ENCODE measurements around the gene MRPL27. TPM values are rescaled to one million over a fixed set of nuclear protein-coding genes. Genes with fewer than 3 reads are reported as not detected.

Gene MRPL27
- total RNA-seq, 6 donors from 2014 or later = 7.3 to 59.1 (median 50.6) TPM

DNA sequence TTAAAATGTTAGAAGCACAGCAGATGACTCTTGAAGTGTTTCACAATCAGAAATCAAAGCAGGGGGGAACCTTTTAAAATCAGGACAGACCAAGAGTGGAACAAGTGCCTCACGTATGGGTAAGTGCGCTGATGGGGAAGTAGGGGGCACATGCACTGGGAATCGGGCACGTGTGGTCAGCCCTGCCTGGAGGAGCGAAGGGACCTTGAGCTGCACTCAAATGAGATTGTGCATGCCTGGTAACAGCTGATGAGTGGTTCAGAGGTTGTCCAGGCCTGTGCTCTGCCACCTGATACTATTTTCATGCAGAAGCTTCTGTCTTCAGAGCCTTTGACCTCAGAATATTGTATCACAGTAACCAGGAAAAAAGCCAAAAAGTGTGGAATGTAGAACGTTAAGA, 40.8 kb downstream of the MRPL27 start:
- Histone ChIP-seq H3K27me3 (no peaks in the 10 kb centered on the region), H3K9me3 (no peaks in the 10 kb centered on the region), H3K36me3 (no peaks in the 10 kb centered on the region), H3K4me1 (no peaks in the 10 kb centered on the region), H3K4me3 (no peak overlapping the region), H3K27ac (no peak overlapping the region)
- 49 to 69% methylated on average over 6 of the region's 6 CpGs for WGBS, 2 donors
- TF ChIP-seq, protein P1, sequence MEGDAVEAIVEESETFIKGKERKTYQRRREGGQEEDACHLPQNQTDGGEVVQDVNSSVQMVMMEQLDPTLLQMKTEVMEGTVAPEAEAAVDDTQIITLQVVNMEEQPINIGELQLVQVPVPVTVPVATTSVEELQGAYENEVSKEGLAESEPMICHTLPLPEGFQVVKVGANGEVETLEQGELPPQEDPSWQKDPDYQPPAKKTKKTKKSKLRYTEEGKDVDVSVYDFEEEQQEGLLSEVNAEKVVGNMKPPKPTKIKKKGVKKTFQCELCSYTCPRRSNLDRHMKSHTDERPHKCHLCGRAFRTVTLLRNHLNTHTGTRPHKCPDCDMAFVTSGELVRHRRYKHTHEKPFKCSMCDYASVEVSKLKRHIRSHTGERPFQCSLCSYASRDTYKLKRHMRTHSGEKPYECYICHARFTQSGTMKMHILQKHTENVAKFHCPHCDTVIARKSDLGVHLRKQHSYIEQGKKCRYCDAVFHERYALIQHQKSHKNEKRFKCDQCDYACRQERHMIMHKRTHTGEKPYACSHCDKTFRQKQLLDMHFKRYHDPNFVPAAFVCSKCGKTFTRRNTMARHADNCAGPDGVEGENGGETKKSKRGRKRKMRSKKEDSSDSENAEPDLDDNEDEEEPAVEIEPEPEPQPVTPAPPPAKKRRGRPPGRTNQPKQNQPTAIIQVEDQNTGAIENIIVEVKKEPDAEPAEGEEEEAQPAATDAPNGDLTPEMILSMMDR (IDR thresholded peaks at IDR 0.05) = no peak
- TF ChIP-seq POLR2A (IDR thresholded peaks at IDR 0.05) (no peak), POLR2AphosphoS5 (IDR thresholded peaks at IDR 0.05) (no peak), EP300 (IDR thresholded peaks at IDR 0.05) (no peak)
- DNase-seq (no peak), ATAC-seq (ENCODE audit: low FRiP score in 2 of 2) (no peak)

DNA sequence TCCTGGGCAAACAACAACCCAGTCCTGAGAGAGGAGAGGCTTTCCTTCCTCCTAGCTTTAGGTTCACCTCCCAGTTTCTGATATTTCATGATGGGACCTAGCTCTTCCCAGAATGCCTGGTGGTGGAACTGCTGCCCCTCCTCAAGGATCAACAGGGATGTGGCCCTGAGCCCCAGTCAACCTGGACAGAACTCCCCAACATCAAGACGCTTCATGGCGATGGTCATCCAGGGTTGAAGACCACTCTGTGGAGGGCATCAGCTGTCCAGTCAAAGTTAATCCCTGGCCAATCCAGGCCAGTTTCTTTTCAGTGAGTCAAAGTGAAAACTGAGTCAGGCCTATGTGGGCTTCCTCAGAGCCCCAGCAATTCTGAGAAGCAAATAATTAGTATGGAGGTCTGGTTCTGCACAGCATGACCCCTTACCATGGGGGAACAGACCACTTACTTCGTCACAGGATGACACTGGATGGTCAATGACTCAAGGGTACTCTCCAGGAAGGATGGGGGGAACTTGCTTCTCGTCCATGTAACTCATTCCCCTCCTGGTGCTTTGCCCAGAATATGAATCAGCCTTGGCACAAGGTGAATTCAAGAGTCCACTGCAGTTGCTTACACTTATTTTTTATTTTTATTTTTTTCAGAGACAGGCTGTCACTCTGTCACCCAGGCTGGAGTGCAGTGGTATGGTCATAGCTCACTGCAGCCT, 41.7 kb downstream of the MRPL27 start:
- TF ChIP-seq POLR2A (IDR thresholded peaks at IDR 0.05) (no peak), EP300 (IDR thresholded peaks at IDR 0.05) (no peak), POLR2AphosphoS5 (IDR thresholded peaks at IDR 0.05) (no peak)
- TF ChIP-seq, protein P1 (IDR thresholded peaks at IDR 0.05) = no peak
- no peaks in the 10 kb centered on the region for H3K27me3 ChIP-seq
- WGBS, 2 donors = 73 to 74% methylated on average over 4 of the region's 4 CpGs
- ATAC-seq (ENCODE audit: low FRiP score in 2 of 2) = no peak
- H3K4me1 ChIP-seq = no peaks in the 10 kb centered on the region
- no peak overlapping the region for H3K27ac ChIP-seq
- DNase-seq = no peak
- H3K36me3 ChIP-seq = no peaks in the 10 kb centered on the region
- H3K4me3 ChIP-seq = no peak overlapping the region
- no peaks in the 10 kb centered on the region for H3K9me3 ChIP-seq

DNA sequence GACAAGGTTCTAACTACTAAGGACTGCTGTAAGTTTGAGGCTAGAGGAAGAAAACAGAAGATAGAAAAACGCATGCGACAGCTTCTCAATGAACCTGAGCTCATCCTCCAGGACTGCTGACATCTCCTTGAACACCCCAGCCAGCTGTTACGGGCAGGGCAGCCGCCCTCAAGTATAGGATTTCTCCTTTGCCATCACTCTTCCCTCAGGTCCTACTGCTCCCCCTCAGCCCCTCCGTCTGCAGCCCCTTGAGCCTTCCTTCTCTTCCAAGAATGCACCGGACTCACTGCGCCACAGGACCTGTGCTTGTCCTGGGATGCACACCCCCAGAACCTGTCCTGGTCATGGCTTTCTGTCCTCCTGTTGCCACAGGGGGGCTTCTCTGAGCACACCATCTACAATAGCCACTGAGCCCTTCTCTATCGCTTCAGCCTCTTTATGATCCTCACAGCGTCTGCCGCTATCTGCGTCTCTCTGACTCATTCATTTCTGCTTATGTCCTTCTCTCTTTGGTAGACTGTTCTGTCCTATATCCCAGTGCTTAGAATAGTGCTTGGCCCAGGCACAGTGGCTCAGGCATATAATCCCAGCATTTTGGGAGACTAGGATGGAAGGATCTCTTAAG, 42.7 kb downstream of the MRPL27 start:
- no peaks in the 10 kb centered on the region for H3K36me3 ChIP-seq
- TF ChIP-seq, protein P1 (IDR thresholded peaks at IDR 0.05) = no peak
- TF ChIP-seq POLR2A (IDR thresholded peaks at IDR 0.05) (no peak), EP300 (IDR thresholded peaks at IDR 0.05) (no peak), POLR2AphosphoS5 (IDR thresholded peaks at IDR 0.05) (no peak)
- no peaks in the 10 kb centered on the region for H3K4me1 ChIP-seq
- H3K27ac ChIP-seq = no peak overlapping the region
- WGBS, 2 donors = 91 to 92% methylated on average over 11 of the region's 11 CpGs
- H3K9me3 ChIP-seq = no peaks in the 10 kb centered on the region
- no peak for ATAC-seq (ENCODE audit: low FRiP score in 2 of 2)
- H3K4me3 ChIP-seq = no peak overlapping the region
- no peaks in the 10 kb centered on the region for H3K27me3 ChIP-seq
- DNase-seq = no peak

DNA sequence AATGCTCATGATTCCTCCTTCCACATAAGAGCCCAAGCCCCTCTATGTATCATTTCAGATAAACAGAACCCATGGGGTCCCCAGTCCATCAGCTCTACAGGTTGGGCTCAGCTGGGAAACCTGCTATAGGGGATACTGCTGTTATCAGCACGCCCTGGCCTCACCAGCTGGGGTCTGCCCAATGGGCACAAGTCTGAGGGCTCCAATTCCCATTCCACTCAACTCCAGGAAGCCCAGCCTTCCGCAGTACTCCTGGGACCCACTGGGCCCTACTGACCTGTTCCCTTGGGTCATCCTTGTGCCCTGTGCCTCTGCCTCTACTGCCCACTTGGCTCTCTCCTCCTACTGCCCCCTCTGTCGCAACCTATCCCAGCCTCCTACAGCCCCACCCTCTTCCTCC, 43.3 kb downstream of the MRPL27 start:
- Histone ChIP-seq H3K27ac (no peak overlapping the region), H3K4me1 (no peaks in the 10 kb centered on the region), H3K9me3 (no peaks in the 10 kb centered on the region), H3K36me3 (no peaks in the 10 kb centered on the region), H3K27me3 (no peaks in the 10 kb centered on the region), H3K4me3 (no peak overlapping the region)
- no peak for ATAC-seq (ENCODE audit: low FRiP score in 2 of 2)
- 58 to 77% methylated on average over 2 to 3 of the region's 3 CpGs for WGBS, 2 donors
- DNase-seq = no peak
- TF ChIP-seq EP300 (IDR thresholded peaks at IDR 0.05) (no peak), POLR2AphosphoS5 (IDR thresholded peaks at IDR 0.05) (no peak), POLR2A (IDR thresholded peaks at IDR 0.05) (no peak)
- TF ChIP-seq, protein P1 (IDR thresholded peaks at IDR 0.05) = no peak

Data from upper lobe of left lung (tissue), 6 donors.